ENCODE measurements around the gene SNU13. TPM values are rescaled to one million over a fixed set of nuclear protein-coding genes. Genes with fewer than 3 reads are reported as not detected.

SNU13 gene
- polyA plus RNA-seq, 4 donors, result 82.1 to 149 (median 113) TPM

DNA sequence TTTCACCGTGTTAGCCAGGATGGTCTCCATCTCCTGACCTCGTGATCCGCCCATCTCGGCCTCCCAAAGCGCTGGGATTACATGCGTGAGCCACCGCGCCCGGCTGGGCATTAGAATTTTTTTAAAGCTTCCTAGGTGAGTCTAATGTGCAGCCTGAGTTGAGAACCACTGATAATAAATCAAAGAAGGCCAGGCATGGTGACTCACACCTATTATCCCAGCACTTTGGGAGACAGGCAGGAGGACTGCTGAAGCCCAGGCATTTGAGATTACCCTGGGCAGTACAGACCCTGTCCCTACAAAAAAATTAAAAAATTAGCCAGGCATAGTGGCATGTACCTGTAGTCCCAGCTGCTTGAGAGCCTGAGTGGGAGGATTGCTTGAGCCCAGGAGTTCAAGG is 24.3 kb upstream of the SNU13 start:
- WGBS, 3 donors, result 70 to 88% (median 85%) methylated on average over 9 of the region's 9 CpGs
- no peaks in the 10 kb centered on the region for H3K36me3 ChIP-seq (ENCODE audit: control insufficient read depth in 3 of 3, insufficient read depth in 2 of 3, low read depth in 1 of 3, low read length in 3 of 3)
- no peaks in the 10 kb centered on the region for H3K4me1 ChIP-seq (ENCODE audit: control insufficient read depth in 3 of 3, insufficient read depth in 2 of 3, low read depth in 1 of 3, low read length in 2 of 3)
- H3K4me3 ChIP-seq (ENCODE audit: low read depth in 1 of 3, low read length in 3 of 3), result no peak overlapping the region
- no peaks in the 10 kb centered on the region for H3K9me3 ChIP-seq (ENCODE audit: control insufficient read depth in 2 of 2, insufficient read depth in 1 of 2, low read depth in 1 of 2, low read length in 1 of 2)
- H3K27ac ChIP-seq (ENCODE audit: low read depth in 1 of 3, low read length in 2 of 3), result no peak overlapping the region
- no peak for FAIRE-seq
- no peaks in the 10 kb centered on the region for H3K27me3 ChIP-seq (ENCODE audit: control insufficient read depth in 3 of 3, insufficient read depth in 3 of 3, low read length in 3 of 3)
- no peak for DNase-seq

GRCh38 chr22:41709341-41709740 is 20.7 kb upstream of the SNU13 start:
- Histone ChIP-seq H3K27me3 (ENCODE audit: control insufficient read depth in 3 of 3, insufficient read depth in 3 of 3, low read length in 3 of 3) (no peaks in the 10 kb centered on the region), H3K36me3 (ENCODE audit: control insufficient read depth in 3 of 3, insufficient read depth in 2 of 3, low read depth in 1 of 3, low read length in 3 of 3) (no peaks in the 10 kb centered on the region), H3K4me3 (ENCODE audit: low read depth in 1 of 3, low read length in 3 of 3) (no peak overlapping the region), H3K27ac (ENCODE audit: low read depth in 1 of 3, low read length in 2 of 3) (no peak overlapping the region), H3K9me3 (ENCODE audit: control insufficient read depth in 2 of 2, insufficient read depth in 1 of 2, low read depth in 1 of 2, low read length in 1 of 2) (no peaks in the 10 kb centered on the region), H3K4me1 (ENCODE audit: control insufficient read depth in 3 of 3, insufficient read depth in 2 of 3, low read depth in 1 of 3, low read length in 2 of 3) (no peaks in the 10 kb centered on the region)
- 90 to 92% (median 91%) methylated on average over 10 of the region's 10 CpGs for WGBS, 3 donors
- no peak for DNase-seq
- no peak for FAIRE-seq

DNA sequence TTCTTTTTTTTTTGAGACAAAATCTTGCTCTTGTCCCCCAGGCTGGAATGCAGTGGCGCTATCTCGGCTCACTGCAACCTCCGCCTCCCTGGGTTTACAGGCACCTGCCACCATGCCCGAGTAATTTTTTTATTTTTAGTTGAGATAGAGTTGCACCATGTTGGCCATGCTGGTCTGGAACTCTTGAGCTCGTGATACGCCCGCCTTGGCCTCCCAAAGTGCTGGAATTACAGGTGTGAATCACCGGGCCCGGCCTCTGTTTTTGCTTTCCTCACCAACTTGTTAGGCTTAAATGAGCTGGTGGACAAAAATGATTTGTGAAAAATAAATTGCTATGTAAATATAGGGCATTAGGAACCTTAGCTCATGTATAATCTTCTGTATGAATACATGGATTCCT is 14.1 kb upstream of the SNU13 start:
- no peak overlapping the region for H3K27ac ChIP-seq (ENCODE audit: low read depth in 1 of 3, low read length in 2 of 3)
- 90 to 93% (median 90%) methylated on average over 9 of the region's 9 CpGs for WGBS, 3 donors
- H3K4me1 ChIP-seq (ENCODE audit: control insufficient read depth in 3 of 3, insufficient read depth in 2 of 3, low read depth in 1 of 3, low read length in 2 of 3), result peaks cover 0 to 5% (median 0%) of the 10 kb centered on the region in 3 donors
- peaks cover 0 to 9% (median 0%) of the 10 kb centered on the region in 3 donors for H3K27me3 ChIP-seq (ENCODE audit: control insufficient read depth in 3 of 3, insufficient read depth in 3 of 3, low read length in 3 of 3)
- H3K9me3 ChIP-seq (ENCODE audit: control insufficient read depth in 2 of 2, insufficient read depth in 1 of 2, low read depth in 1 of 2, low read length in 1 of 2), result peaks cover 0 to 4% of the 10 kb centered on the region in 2 donors
- no peaks in the 10 kb centered on the region for H3K36me3 ChIP-seq (ENCODE audit: control insufficient read depth in 3 of 3, insufficient read depth in 2 of 3, low read depth in 1 of 3, low read length in 3 of 3)
- no peak overlapping the region for H3K4me3 ChIP-seq (ENCODE audit: low read depth in 1 of 3, low read length in 3 of 3)
- DNase-seq (no peak), FAIRE-seq (no peak)

- Histone ChIP-seq H3K9me3 (ENCODE audit: control insufficient read depth in 2 of 2, insufficient read depth in 1 of 2, low read depth in 1 of 2, low read length in 1 of 2) (peaks cover 0 to 4% of the 10 kb centered on the region in 2 donors), H3K36me3 (ENCODE audit: control insufficient read depth in 3 of 3, insufficient read depth in 2 of 3, low read depth in 1 of 3, low read length in 3 of 3) (no peaks in the 10 kb centered on the region), H3K27ac (ENCODE audit: low read depth in 1 of 3, low read length in 2 of 3) (no peak overlapping the region), H3K27me3 (ENCODE audit: control insufficient read depth in 3 of 3, insufficient read depth in 3 of 3, low read length in 3 of 3) (peaks cover 0 to 9% (median 0%) of the 10 kb centered on the region in 3 donors), H3K4me1 (ENCODE audit: control insufficient read depth in 3 of 3, insufficient read depth in 2 of 3, low read depth in 1 of 3, low read length in 2 of 3) (peaks cover 0 to 20% (median 2%) of the 10 kb centered on the region in 3 donors), H3K4me3 (ENCODE audit: low read depth in 1 of 3, low read length in 3 of 3) (no peak overlapping the region)
- FAIRE-seq (no peak), DNase-seq (no peak)
- 95 to 97% (median 97%) methylated on average over 16 of the region's 16 CpGs for whole genome bisulfite sequencing, 3 donors
These were observed 11.4 kb upstream of the SNU13 start for GRCh38 chr22:41700108-41700364.

GRCh38 chr22:41699264-41700107 is 10.8 kb upstream of the SNU13 start, which contains the start of gene MEI1:
MEI1 (plus strand) TSS chr22:41699503; CDS start chr22:41699539, 36 bp downstream.
- Histone ChIP-seq H3K9me3 (ENCODE audit: control insufficient read depth in 2 of 2, insufficient read depth in 1 of 2, low read depth in 1 of 2, low read length in 1 of 2) (peaks cover 0 to 4% of the 10 kb centered on the region in 2 donors), H3K4me1 (ENCODE audit: control insufficient read depth in 3 of 3, insufficient read depth in 2 of 3, low read depth in 1 of 3, low read length in 2 of 3) (peaks cover 0 to 20% (median 2%) of the 10 kb centered on the region in 3 donors), H3K36me3 (ENCODE audit: control insufficient read depth in 3 of 3, insufficient read depth in 2 of 3, low read depth in 1 of 3, low read length in 3 of 3) (peaks cover 0 to under 1% (median 0%) of the 10 kb centered on the region in 3 donors), H3K27ac (ENCODE audit: low read depth in 1 of 3, low read length in 2 of 3) (no peak within 1 kb of the TSS), H3K4me3 (ENCODE audit: low read depth in 1 of 3, low read length in 3 of 3) (no peak within 1 kb of the TSS), H3K27me3 (ENCODE audit: control insufficient read depth in 3 of 3, insufficient read depth in 3 of 3, low read length in 3 of 3) (peaks cover 0 to 9% (median 0%) of the 10 kb centered on the region in 3 donors)
- FAIRE-seq (no peak), DNase-seq (peak; percentile 84 to 85)
- 47 to 57% (median 57%) methylated on average over 48 to 69 of the region's 69 CpGs for WGBS, 3 donors

DNA sequence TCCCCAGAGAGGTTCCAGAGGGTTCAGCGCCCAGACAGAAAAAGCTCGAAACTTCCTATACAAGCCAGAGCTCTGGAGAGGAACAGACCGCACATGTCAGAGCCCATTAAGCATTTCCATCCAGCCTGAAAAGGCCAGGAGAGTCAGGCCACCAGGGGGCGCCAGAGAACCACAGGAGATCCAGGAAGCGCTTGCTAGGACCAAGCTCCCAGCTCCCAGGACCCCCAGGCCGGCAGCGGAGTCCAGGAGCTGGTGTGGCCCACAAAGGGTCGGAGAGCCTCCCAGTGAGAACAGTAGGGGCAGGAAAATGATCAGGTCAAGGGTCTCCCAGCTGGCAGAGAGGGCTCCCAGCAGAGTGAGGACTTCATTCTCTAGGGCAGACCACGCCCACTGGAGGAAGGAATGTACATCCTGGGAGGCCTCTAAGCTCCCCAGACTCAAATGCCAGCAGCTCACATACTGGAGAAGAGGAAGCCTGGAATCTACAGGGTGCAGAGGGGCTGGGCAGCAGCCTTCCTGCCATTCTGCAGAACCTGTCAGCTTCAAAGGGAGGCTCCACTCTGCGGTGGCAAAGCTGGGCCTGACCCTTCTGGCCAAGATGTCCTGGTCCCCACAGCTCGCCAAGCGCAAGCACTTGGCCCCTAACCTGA is 8.6 kb upstream of the SNU13 start:
- peak; percentile 85 to 95 for DNase-seq
- peaks cover 0 to 20% (median 2%) of the 10 kb centered on the region in 3 donors for H3K4me1 ChIP-seq (ENCODE audit: control insufficient read depth in 3 of 3, insufficient read depth in 2 of 3, low read depth in 1 of 3, low read length in 2 of 3)
- no peak overlapping the region for H3K4me3 ChIP-seq (ENCODE audit: low read depth in 1 of 3, low read length in 3 of 3)
- H3K36me3 ChIP-seq (ENCODE audit: control insufficient read depth in 3 of 3, insufficient read depth in 2 of 3, low read depth in 1 of 3, low read length in 3 of 3), result peaks cover 0 to 10% (median 5%) of the 10 kb centered on the region in 3 donors
- H3K9me3 ChIP-seq (ENCODE audit: control insufficient read depth in 2 of 2, insufficient read depth in 1 of 2, low read depth in 1 of 2, low read length in 1 of 2), result peaks cover 0 to 4% of the 10 kb centered on the region in 2 donors
- peak overlapping the region in 2 of 3 donors; percentile 58 to 59 for H3K27ac ChIP-seq (ENCODE audit: low read depth in 1 of 3, low read length in 2 of 3)
- peaks cover 0 to 9% (median 0%) of the 10 kb centered on the region in 3 donors for H3K27me3 ChIP-seq (ENCODE audit: control insufficient read depth in 3 of 3, insufficient read depth in 3 of 3, low read length in 3 of 3)
- no peak for FAIRE-seq
- WGBS, 3 donors, result 25 to 29% (median 26%) methylated on average over 12 of the region's 12 CpGs

DNA sequence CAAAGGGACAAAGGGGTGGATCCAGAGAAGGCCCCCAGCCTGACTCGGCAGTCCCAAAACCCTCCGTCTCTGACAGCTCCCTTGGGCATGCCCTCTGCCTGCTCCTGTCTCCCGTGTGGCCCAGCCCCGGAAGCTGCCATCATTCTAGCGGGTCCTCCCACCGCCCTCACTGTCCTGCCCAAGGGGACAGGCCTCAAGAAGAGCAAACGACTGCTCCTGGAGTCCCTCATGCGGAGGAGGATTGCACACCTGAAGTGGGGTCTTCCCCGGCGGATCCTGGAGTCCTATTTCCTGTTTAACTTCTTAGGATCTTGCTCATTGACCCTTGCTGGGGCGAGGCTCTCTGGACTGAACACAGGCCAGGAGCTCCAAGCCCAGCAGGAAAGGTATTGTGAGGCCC is 8.0 kb upstream of the SNU13 start:
- WGBS, 3 donors, result 58 to 60% (median 59%) methylated on average over 10 to 11 of the region's 11 CpGs
- DNase-seq (no peak), FAIRE-seq (no peak)
- no peak overlapping the region for H3K4me3 ChIP-seq (ENCODE audit: low read depth in 1 of 3, low read length in 3 of 3)
- H3K27ac ChIP-seq (ENCODE audit: low read depth in 1 of 3, low read length in 2 of 3), result peak overlapping the region in 2 of 3 donors; percentile 58 to 59
- H3K4me1 ChIP-seq (ENCODE audit: control insufficient read depth in 3 of 3, insufficient read depth in 2 of 3, low read depth in 1 of 3, low read length in 2 of 3), result peaks cover 0 to 20% (median 2%) of the 10 kb centered on the region in 3 donors
- peaks cover 0 to 4% of the 10 kb centered on the region in 2 donors for H3K9me3 ChIP-seq (ENCODE audit: control insufficient read depth in 2 of 2, insufficient read depth in 1 of 2, low read depth in 1 of 2, low read length in 1 of 2)
- H3K27me3 ChIP-seq (ENCODE audit: control insufficient read depth in 3 of 3, insufficient read depth in 3 of 3, low read length in 3 of 3), result peaks cover 0 to 9% (median 0%) of the 10 kb centered on the region in 3 donors
- H3K36me3 ChIP-seq (ENCODE audit: control insufficient read depth in 3 of 3, insufficient read depth in 2 of 3, low read depth in 1 of 3, low read length in 3 of 3), result peaks cover 0 to 10% (median 5%) of the 10 kb centered on the region in 3 donors

DNA sequence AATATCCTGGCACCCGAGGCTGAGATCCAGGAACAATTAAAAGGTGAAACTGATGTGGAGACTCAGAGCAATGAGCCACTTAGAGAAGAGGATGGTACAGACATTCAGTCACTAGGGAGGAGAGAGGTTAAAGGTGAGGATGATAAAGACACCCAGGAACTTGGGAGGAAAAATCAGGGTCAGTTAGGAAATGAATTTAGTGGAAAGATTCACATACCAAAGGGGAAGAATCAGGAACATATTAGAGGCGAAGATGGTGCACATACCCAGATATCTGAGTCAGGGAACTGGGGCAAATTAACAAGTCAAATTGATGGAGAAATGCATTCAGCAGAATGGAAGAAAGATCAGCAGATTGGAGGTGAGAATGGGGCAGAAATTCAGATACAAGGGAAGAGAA is 6.5 kb upstream of the SNU13 start:
- Histone ChIP-seq H3K36me3 (ENCODE audit: control insufficient read depth in 3 of 3, insufficient read depth in 2 of 3, low read depth in 1 of 3, low read length in 3 of 3) (peaks cover 0 to 14% (median 5%) of the 10 kb centered on the region in 3 donors), H3K4me1 (ENCODE audit: control insufficient read depth in 3 of 3, insufficient read depth in 2 of 3, low read depth in 1 of 3, low read length in 2 of 3) (peaks cover 0 to 20% (median 2%) of the 10 kb centered on the region in 3 donors), H3K4me3 (ENCODE audit: low read depth in 1 of 3, low read length in 3 of 3) (no peak overlapping the region), H3K27me3 (ENCODE audit: control insufficient read depth in 3 of 3, insufficient read depth in 3 of 3, low read length in 3 of 3) (peaks cover 0 to 6% (median 0%) of the 10 kb centered on the region in 3 donors), H3K9me3 (ENCODE audit: control insufficient read depth in 2 of 2, insufficient read depth in 1 of 2, low read depth in 1 of 2, low read length in 1 of 2) (peaks cover 0 to 4% of the 10 kb centered on the region in 2 donors), H3K27ac (ENCODE audit: low read depth in 1 of 3, low read length in 2 of 3) (no peak overlapping the region)
- 72 to 89% (median 88%) methylated on average over 2 of the region's 2 CpGs for WGBS, 3 donors
- no peak for DNase-seq
- FAIRE-seq, result no peak

Measured in small intestine (tissue), 7 donors.